GM21737 (cell line): ENCODE results near the gene GSG1L2.
"Not testable (repeated sequence)": the region's sequence is repeated elsewhere in the genome, so short reads cannot be mapped to it uniquely, and the experiment has no call there.

Source experiments
- ATAC-seq: cut with Tn5 transposase; IDR thresholded peaks from one replicate; pipeline ENCODE4 v1.9.1; 2021; ENCODE audit warnings: mild to moderate bottlenecking, moderate library complexity; ENCODE audit not compliant: unreplicated experiment

Gene GSG1L2

DNA sequence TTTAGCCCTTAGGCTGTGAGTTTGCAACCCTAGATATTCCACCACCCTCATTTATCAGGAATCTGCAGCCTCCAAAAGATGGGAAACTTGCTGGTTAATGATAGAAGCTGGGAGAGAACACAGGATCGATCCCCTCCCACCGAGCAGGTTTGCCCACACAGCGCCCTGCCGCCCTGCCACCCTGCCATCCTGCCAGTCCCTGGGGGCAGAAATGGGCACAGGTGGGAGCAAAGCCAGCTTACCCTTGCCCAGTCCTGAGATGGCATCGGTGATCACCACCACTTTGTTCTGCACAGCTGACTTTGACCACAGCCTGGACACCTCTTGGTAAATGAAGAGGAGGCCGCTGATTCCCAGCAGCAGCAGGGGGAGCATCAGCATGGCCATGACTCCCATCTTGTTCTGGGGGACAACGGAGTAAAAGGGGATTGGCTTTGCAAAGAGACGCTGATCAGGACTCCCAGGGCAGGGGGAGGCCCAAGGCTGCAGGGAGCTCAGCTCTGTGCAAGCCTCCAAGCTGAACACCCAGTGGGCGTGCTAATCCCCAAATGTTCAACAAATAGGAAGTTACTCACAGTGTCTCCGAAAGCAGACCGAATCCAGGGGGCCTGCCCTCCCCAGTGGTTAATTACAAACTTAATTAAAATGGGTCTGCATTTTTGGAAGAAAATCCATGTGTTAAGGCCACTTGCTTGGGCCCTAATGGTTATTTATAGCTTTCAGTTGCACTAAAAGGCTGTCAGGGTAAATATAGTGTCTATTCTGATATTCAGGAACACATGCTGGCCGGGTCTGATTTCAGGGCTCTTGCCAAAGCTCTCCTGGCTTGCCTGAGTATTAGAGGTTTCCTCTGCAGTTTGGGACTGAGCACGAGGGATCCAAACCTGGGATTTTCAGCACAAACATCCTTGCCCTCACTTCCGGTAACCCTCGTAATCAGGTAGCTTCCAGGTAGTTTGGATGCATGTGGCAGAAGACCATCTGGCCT is 30.7 kb downstream of the GSG1L2 start, which contains the start of gene DHRS7C:
Gene DHRS7C, minus strand, starts transcription at position 704 of the 988 bp plus-strand sequence. Its CDS starts 308 bp downstream, at position 396.
- ATAC-seq: no peak

DNA sequence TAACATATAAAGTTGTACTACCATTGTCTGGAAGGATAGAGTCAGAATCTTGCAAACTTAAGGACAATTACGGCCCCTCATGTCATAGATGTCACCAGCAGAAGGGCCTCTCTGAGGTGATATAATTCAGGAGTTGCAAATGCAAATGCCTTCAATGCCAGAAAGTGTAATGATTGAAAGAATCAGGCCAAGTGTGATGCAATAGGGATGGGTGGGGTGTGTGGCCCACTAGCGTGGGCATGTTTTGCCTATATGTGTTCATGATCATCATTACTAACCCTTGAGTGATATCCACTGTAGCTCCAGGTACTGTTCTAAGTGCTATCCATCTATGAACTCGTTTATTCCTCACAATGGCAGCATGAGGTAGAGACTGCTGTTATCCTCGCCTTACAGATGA is 31.6 kb downstream of the GSG1L2 start:
- ATAC-seq: no peak

DNA sequence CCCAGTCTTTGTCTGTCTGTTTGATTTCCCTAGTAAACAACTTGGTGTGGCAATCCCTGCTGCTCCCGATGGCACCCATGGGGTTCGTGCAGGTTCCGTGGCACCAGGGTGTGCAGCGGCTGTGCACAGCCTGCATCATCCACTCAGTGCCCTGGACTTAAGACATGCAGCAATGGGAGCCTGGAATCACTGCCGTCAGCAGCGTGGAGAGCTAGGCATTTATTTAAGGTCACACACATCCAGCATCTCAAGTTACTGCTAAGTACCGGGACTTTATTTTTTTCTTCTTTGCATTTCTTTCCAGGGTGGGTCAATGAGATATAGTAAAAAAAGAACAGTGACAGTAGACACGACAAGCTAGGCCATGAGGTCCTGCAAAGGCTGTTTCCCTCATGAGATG is 33.3 kb downstream of the GSG1L2 start:
- no peak for ATAC-seq

DNA sequence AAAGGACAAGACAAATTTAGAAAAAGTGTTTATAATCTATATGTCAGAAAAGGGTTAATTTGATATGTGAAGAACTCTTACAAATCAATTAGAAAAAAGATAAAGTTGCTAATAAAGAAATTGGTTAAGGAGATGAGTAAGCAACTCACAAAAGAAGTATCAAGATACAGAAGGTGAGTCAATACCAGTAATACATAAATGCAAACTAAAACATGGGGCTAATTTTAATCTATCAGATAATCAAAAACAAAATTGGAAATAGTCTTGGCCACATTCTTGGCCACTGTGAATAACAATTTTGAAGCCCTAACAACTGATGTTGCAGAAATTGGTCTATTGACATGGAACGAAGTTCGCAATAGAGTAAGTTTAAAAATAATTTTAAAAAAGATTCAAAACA is 37.3 kb downstream of the GSG1L2 start:
- ATAC-seq: no peak

DNA sequence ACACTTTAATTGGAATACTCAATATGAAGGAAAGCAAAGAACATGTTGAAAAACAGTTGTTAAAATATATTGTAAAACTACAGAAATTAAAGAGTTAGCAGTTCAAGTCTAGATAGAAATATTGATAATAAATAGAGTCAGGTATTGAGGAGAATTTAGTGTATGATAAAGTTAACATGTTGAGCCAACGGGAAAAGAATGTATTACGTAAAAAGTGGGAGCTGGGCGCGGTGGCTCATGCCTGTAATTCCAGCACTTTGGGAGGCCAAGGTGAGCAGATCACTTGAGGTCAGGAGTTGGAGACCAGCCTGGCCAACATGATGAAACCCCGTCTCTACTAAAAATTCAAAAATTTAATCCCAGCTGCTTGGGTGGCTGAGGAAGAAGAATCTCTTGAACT is 38.4 kb downstream of the GSG1L2 start:
- ATAC-seq: not testable (repeated sequence)

DNA sequence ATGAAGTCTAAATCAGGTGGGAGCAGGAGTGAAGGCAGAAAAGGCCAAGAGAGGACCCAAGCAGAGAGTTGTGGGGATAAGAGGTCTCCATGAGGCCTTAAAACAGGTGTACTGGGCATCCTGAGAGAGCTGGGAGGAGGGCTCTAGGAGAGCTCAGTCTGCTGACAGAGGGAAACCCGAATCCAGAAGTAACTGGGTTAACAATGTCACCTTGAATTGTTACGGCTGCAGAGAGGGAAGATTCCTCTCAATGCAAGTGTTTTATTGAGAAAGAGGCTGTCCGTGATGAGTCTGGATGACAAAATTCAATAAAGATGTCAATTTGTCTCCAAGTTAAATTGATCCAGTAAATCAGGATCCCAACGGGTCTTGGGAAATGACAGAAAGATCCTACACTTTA is 38.8 kb downstream of the GSG1L2 start:
- ATAC-seq: no peak

DNA sequence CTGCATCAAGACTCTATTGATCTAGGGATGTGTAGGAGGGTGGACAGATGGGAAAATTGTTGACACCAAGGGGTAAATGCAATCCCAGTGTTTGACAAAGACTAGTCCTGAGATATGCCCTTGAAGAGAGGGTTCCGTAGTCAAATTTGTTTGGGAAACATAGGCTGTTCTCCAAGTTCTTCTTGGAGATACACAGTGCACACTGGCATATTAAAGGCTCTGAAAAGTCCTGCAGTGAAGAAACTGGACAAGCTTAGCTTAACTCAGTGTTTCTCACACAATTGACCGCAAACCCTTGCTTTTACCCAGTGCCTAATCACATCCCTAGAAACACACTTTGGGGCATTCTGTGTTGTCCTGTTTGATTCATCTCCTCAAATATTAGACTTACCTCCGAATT is 41.3 kb downstream of the GSG1L2 start:
- ATAC-seq: no peak

DNA sequence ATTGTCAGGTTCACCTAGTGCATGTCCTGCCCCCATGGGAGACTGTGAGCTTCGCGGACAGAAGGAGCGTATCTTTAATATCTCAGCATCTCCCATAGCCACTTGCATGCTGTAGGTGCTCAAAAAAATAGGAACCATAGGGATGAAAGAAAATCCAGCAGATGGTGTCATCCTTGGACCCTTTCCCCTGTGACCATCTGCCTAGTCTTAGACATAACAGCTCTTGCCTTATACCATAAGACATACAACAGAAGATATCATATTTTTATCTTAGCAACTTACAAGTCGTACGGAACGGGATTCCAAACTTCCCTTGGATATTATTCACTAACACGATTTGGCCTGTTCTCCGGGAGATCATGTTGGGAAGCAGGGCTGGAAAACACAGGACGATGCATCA is 45.0 kb downstream of the GSG1L2 start:
- no peak for ATAC-seq

DNA sequence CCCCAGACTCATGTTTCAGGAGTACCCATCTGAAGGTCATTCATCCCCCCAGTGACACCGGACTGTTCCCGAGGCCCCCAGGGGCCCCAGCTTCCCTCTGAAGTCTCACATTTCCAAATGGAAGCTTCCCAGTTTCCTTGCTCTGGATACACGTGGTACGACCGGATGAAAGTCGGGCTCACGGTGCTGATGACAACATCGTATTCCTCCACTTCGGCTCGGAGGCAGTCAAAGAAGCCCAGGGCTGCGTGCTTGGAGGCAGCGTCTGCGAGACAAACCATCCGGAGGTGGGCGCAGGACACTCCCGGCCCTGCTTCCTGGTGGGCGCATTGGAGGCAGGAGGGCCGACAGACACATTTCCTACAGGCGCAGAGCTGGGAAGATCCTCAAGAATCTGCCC is 49.2 kb downstream of the GSG1L2 start:
- no peak for ATAC-seq

DNA sequence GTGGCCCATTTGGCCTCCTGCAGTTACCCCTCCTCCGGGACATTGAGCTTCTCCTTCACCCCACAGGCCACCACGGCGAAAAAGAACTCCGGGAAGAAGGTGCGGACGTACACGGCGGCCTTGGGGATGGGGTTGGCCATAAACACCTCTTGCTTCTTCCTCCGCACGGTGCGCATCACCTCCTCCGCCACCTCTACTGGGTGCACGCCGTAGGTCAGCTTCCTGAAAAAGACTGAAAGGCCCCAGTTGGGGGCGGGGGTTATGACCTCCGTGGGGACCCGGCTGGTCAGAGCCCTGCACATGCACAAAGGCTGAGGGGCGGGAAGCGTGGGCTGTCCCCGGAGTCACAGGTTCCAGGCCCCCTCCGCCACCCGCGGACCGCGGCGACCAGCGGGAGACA is 50.4 kb downstream of the GSG1L2 start:
- no peak for ATAC-seq

DNA sequence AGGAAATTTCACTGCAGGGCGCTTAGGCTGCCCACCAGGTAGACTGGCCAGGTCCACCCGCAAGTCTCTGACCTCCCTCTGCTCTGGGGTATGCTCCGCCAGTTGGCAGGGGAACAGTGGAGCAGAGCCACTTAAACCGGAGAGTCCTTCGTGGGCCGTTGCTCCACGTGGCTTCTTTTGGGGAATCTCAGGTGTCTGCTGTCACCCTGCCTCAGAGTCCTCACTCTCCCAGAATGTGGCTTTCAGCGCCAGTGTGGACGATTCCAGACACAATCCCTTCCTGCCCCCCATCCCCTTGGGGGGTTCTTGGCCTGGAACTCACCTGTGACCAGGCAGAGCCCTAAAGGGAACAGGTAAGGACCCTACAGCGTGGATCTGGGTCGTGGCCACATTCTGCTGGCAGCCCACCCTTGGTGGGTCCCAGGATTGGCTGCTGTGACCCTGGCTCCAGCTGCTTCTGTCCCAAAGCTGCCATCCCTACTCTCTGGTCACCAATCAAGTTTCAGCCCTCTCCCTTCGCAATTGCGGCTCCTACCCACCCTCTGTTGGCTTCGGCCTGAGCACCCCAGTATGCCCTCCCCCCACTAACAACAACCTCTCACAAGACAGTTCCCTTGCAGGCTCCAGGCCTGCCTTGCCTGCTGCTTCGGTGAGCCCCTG is 52.7 kb downstream of the GSG1L2 start:
- ATAC-seq: no peak

DNA sequence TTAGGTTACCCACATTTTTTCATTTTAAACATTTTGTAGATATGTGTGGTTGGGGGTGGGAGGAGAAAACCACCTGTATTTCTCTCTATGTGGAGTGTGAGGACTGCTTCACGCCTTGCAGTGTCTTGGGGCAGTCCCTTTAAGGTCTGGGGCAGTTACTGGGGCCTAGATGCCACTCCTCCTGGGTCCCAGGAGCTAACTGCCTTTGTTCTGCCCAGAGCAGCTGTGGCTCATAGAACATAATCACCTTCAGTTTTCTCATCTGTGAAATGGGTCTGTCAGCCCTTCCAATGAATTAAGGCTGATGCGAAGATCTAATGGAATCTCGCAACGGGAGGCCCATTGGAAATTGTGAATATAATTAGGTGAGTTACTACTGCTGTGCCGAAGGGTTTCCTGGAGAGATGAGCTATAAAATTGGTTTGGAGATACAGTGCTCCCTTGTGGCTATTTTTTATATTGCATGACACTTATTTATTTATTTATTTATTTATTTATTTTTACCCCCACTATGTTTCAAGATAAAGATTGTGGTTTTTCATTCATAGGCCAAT is 53.4 kb downstream of the GSG1L2 start:
- no peak for ATAC-seq

DNA sequence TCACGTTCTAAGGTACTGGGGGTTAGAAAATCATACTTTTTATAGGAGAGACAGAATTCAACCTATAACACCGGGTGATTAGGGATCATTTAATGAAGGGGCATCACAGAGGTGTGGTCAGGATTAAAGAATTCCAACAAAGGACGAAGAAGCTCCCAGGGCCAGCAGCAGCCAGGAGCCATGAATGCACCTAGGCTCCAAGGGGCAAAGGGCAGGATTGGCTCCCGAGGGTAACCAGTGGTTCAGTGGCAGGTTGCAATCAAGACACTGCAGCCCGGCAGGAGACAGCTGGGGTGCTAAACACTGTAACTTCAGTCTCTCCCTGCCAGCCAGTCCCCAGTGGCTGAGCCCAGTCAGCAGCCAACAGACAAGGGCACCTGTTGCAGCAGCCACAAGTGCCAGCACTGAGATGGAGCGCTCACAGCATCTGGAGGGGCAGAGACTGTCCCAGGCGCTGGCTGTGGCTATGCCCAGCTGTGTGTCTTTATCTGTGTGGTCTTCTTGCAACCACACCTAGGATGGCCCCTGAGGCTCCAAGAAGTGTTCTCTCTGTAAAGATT is 54.4 kb downstream of the GSG1L2 start:
- ATAC-seq: no peak

DNA sequence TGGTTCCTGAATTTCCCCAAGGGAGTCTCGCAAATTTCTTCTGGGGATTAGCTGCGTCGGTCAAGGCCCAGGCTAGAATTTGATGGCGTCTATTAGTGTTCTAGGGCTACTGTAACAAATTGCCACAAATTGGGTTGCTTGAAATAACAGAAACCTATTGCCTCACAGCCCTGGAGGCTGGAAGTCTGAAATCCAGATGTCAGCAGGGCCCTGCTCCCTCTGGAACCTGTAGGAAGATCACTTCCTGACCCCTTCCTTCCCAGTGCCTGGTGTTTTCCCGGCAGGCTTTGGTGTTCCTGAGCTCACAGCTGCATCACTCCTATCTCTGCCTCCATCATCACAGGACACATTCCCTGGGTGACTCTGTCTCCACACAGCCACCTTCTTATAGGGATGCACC is 54.9 kb downstream of the GSG1L2 start:
- no peak for ATAC-seq

DNA sequence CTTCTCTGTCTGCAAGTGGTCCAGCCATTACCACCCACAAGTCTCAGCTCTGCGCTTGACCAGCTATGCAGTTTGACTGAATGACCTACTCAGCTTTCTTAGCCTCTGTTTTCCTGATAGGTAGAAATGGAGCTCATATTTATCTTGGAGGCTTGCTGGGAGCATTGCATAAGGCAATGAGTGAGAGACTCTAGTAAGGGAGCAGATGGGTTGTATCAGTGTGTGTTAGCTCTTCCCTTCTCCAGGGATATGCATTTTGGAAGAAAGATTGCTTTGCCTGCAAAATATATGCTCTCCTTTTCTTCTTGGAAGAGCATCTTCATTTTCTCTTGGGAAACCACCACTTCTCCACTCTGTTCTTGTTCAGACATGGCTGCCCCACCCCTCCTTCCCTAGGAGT is 56.6 kb downstream of the GSG1L2 start:
- ATAC-seq: no peak

DNA sequence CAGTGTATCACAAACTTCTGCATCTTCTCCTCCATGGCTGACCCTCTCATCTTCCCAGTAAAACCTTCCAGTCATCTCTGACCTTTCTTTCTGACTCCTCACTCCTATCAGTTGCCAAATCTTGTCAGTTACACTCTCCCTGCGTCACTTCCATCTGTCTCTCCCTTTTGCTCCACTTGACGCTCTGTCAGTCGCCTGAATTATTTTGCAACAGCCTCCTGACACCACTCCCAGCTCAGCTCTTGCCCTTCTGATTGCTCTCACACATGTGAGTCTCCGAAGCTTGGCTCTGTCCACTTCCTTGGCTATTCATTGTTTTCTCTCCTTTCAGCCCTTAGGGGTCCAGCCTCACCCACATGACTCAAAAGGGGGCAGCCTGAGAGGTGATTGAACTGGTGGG is 58.2 kb downstream of the GSG1L2 start:
- no peak for ATAC-seq

DNA sequence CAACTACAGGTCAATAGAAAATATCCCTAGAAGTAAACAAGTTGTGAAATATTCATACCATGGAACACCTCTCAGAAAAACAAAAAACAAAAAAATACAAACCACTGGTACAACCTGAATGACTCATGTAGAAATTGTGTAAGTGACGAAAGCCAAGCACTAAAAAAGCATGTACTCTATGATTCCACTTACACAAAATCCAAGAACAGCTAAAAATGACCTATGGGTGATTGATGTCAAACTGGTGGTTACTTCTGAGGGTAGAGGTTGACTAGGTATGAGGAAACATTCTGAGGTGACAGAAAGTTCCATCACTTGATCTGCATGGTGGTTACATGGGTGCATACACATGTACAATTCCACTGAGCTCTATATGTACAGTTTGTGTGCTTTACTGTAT is 61.6 kb downstream of the GSG1L2 start:
- ATAC-seq: no peak

DNA sequence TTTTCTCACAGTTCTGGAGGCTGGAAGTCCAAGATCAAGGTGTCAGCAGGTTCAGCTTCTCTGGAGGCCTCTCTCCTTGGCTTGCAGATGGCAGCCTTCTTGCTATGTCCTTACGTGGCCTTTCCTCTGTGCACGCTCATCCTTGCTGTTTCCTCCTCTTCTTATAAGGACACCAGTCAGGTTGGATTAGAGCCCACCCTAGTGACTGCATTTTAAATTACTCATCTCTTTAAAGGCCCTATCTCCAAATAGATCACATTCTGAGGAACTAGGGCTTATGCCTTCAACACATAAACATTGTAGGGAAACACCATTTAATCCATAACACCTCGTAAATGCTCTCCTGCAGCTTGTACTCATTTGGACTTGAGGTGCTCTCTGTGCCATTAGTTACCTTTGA is 66.8 kb downstream of the GSG1L2 start:
- no peak for ATAC-seq
